Stimulated activated CD4-positive, alpha-beta T cell treated with anti-CD3 and anti-CD28 coated beads, Interleukin-2, amount 100 ng/mL, for 4 hours (primary cell): ENCODE results near the gene HIVEP1.

Source experiments
- DNase-seq: peaks from one replicate; pipeline ENCODE4 v3.0.0-alpha.2; 2020; ENCODE audit warnings: low read depth

HIVEP1 gene

GRCh38 chr6:12017876-12018401, 5.8 kb downstream of the HIVEP1 start:
- no peak for DNase-seq

- DNase-seq = no peak
Measured at GRCh38 chr6:12020187-12020791, 8.2 kb downstream of the HIVEP1 start.

GRCh38 chr6:12022481-12022880, 10.4 kb downstream of the HIVEP1 start:
- no peak for DNase-seq

GRCh38 chr6:12022953-12023388, 10.9 kb downstream of the HIVEP1 start:
- DNase-seq = no peak

- DNase-seq = no peak
Measured at GRCh38 chr6:12024216-12024615, 12.1 kb downstream of the HIVEP1 start.

- DNase-seq = no peak
Measured at GRCh38 chr6:12024699-12025434, 12.8 kb downstream of the HIVEP1 start.

GRCh38 chr6:12026120-12026519, 14.0 kb downstream of the HIVEP1 start:
- DNase-seq = no peak

- no peak for DNase-seq
Measured at GRCh38 chr6:12026833-12027232, 14.7 kb downstream of the HIVEP1 start.

GRCh38 chr6:12028213-12028612, 16.1 kb downstream of the HIVEP1 start:
- no peak for DNase-seq

- DNase-seq = no peak
Measured at GRCh38 chr6:12029979-12030737, 18.0 kb downstream of the HIVEP1 start.

- DNase-seq = no peak
Measured at GRCh38 chr6:12030993-12031550, 19.0 kb downstream of the HIVEP1 start.

GRCh38 chr6:12032783-12033573, 20.9 kb downstream of the HIVEP1 start:
- DNase-seq = no peak

GRCh38 chr6:12033770-12034169, 21.7 kb downstream of the HIVEP1 start:
- no peak for DNase-seq

GRCh38 chr6:12034349-12034748, 22.2 kb downstream of the HIVEP1 start:
- DNase-seq = no peak

- no peak for DNase-seq
Measured at GRCh38 chr6:12034837-12035236, 22.7 kb downstream of the HIVEP1 start.

- no peak for DNase-seq
Measured at GRCh38 chr6:12036766-12037165, 24.7 kb downstream of the HIVEP1 start.

GRCh38 chr6:12037798-12038197, 25.7 kb downstream of the HIVEP1 start:
- DNase-seq = no peak

GRCh38 chr6:12039540-12040459, 27.7 kb downstream of the HIVEP1 start:
- DNase-seq = no peak

GRCh38 chr6:12047304-12047703, 35.2 kb downstream of the HIVEP1 start:
- DNase-seq = no peak

GRCh38 chr6:12047792-12048432, 35.8 kb downstream of the HIVEP1 start:
- no peak for DNase-seq
